ENCODE measurements around the gene CCL21.

- TF ChIP-seq POLR2A (IDR thresholded peaks at IDR 0.05) (no peak), CTCF (IDR thresholded peaks at IDR 0.05) (no peak), EP300 (IDR thresholded peaks at IDR 0.05) (no peak), POLR2AphosphoS5 (IDR thresholded peaks at IDR 0.05) (no peak)
These were observed 15.1 kb downstream of the CCL21 start for GRCh38 chr9:34694811-34695210.
